ENCODE data around the gene EVL.
"Not testable (repeated sequence)": the region's sequence is repeated elsewhere in the genome, so short reads cannot be mapped to it uniquely, and the experiment has no call there.

The EVL gene
- 434 to 1,211 (median 634) reads per million in 4 experiments for total RNA-seq

GRCh38 chr14:100065111-100065871 is at the start of gene EVL:
EVL (plus strand) TSS chr14:100065422; CDS start chr14:100065501, 79 bp downstream.
- peak; percentile 38 for DNase-seq

GRCh38 chr14:100017553-100017952 is 47.7 kb upstream of the EVL start:
- no peak for DNase-seq

DNA sequence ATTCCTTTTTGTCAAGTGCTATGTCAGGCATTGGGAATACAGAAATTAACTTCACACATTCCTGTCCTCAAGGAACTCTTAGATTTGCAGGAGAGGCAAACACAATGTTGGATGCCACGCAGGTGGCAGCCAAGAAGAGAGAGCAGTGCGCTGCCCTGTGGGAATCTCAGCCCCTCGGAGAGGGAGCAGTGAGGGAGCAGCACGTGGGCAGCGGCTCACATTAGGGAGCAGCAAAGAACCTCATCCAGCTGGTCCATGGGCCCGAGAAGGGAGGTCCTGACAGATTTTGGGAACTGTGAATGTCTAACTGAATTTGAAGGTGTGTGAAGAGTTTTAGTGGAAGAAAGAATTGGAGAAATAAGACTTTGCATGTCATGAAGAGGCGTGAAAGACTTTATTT is 47.2 kb upstream of the EVL start:
- DNase-seq = no peak

GRCh38 chr14:100018482-100018881 is 46.7 kb upstream of the EVL start:
- no peak for DNase-seq

- DNase-seq = no peak
Observed at GRCh38 chr14:100019156-100019744, 46.0 kb upstream of the EVL start.

- DNase-seq = no peak
Observed at GRCh38 chr14:100020629-100021028, 44.6 kb upstream of the EVL start.

DNA sequence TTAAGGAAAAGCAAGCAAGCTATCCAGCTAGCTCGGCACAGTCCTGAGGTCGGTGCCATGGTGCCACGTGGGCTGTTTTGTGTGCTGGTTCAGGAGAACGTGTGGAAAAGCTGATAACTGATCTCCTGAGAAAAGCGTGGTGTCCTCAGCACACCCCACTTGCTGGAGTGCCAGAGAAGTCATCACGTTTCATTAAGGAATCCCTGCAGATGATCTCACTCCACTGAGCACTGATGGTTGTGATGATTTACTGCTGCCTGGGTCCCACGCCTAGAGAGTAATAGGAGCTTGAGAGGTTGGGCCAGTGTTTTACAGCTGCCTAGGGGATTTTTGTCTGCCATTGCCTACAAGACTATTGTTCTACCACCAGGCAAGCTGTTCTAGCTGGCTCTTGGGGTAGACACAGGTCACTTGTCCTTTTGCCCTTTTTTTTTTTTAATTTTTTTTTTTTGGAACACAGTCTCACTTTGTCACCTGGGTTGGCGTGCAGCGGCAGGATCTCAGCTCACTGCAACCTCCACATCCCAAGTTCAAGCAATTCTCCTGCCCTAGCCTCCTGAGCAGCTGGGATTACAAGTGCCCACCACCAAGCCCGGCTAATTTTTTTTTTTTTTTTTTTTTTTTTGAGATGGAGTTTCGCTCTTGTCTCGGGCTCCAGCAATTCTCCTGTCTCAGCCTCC is 42.3 kb upstream of the EVL start:
- DNase-seq = no peak

- DNase-seq = no peak
Observed at GRCh38 chr14:100025111-100025510, 40.1 kb upstream of the EVL start.

DNA sequence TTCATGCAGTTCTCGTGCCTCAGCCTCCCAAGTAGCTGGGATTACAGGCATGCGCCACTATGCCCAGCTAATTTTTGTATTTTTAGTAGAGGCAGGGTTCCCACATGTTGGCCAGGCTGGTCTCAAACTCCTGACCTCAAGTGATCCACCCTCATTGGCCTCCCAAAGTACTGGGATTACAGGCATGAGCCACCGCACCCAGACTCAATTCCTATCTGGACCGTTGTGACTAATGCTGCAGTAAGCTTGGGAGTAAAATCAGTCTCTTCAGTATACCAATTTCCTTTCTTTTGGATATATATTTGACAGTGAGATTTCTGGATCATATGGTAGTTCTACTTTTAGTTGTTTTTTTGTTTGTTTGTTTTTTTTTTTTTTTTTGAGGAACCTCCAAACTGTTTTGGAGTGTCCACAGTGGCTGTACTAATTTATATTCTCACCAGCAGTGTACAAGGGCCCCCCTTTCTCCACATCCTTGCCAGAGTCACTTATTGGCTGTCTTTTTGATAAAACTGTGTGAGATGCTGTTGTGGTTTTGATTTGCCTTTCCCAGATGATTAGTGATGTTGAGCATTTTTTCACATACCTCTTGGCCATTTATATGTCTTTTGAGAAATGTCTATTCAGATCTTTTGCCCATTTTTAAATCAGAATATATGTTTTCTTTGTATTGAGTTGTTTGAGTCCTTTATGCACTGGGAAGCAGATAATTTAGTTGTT is 37.3 kb upstream of the EVL start:
- no peak for DNase-seq

GRCh38 chr14:100028990-100029677 is 36.1 kb upstream of the EVL start:
- no peak for DNase-seq

DNA sequence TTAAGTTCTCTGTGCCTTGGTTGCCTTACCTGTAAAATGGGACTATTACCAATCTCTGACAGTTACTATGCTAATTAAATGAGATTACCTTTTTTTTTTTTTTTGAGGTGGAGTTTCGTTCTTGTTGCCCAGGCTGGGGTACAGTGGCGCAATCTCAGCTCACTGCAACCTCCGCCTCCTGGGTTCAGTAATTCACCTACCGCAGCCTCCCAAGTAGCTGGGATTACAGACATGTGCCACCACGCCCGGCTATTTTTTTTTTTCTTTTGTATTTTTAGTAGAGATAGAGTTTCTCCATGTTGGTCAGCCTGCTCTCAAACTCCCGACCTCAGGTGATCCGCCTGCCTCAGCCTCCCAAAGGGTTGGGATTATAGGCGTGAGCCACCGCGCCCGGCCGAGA is 35.2 kb upstream of the EVL start:
- DNase-seq = not testable (repeated sequence)

DNA sequence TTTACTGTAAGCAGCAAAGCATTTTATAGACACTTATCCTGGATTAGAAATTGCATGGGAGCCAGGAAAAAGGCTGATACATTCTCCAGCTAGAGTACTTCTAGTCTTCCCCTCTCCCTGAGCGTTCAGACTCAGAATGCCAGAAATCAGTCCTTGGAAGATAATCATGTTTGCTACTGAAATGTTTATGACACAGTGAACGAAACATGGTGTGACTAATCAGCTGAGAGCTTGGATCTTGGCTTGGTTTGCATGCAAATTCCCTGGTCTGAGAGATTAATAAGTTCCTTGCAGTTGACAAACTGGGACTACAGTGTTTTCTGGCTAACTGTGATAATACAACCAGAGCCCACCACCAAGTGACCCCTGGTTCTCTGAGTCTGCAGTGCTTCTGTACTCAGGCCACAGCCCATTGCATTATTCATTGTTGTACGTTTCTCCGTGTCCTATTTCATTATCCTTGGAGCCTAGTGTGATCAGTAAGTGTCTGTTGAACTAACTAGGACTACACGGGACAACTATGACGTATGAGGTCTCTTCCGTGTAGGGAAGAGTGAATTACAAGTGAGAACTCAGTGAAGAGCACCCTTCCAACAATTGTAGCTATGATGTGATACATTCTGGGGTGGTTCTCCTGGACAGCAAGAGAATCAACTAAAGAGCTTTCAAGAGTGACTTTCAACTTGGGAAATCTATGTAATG is 34.6 kb upstream of the EVL start:
- DNase-seq = no peak

GRCh38 chr14:100031506-100032281 is 33.5 kb upstream of the EVL start:
- no peak for DNase-seq

DNA sequence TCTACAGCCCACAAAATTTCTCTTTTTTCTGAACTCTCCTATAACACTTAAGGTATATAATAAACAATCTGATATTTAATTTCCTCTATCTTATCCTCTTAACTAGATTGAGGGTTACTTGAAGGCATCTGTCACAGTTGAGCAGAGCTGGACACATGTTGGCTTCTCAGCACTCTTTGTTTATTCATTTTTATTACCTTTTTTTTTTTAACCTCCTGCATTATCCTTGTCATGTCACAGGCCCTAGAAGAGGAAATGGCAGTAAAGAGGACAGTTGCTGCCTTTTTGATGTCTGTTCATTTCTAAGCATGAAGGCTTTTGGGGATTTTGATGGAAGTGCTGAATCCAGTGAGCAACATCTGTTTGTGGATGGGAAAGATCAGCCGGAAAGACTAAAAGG is 32.5 kb upstream of the EVL start:
- DNase-seq = no peak

DNA sequence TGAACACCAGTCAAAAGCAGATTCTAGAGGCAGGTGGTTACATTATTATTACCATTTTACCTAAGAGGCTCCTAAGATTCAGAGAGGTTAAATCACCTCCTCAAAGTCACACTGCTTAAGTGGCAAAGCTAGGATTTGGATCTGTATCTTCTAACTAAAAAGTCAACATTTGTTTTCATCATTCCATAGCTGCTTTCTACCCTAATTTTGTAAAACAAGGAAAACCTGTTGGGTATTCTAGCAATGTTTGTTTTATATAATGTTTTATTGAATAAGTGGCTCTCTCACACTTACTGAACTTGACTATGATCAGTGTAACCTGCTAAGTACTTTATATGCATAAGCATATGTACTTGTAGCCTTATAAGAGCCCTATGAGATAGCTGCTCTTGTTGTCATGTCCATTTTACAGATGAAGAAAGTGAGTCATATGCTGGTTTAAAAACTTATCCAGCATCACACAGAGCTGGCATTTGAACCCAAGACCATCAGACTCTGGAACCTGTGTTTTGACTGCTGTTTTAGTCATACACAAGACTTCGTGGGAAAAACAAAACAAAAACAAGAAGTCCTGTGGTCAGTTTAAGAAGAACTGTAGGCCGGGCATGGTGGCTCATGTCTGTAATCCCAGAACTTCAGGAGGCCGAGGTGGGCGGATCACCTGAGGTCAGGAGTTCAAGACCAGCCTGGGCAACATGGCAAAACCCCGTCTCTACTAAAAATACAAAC is 31.7 kb upstream of the EVL start:
- no peak for DNase-seq

GRCh38 chr14:100034468-100034867 is 30.8 kb upstream of the EVL start:
- no peak for DNase-seq

DNA sequence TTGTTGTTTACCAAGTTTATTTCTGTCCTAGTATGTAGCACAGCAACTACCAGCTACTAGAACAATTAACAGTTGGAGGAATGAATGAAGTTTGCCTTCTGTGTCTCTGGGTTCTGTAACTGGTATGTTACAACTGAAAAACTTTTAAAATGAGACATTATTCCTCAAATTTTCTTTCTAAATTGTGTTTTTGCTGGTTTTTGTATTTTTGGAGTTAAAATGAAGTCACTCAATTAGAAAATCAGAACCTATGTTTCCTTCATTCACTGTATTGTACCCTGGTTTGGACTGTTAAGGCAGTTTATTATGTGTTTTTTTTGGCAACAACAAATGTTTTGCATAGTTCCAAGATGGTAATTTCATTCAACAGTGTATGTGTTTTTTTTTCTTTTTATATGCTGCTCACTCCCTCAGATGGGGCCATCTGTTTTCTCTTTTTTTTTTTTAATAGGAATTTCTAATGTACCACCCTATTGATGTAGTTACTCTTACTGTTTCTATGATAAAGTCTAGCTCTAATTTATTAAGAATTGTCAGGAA is 30.2 kb upstream of the EVL start:
- no peak for DNase-seq

- DNase-seq = no peak
Observed at GRCh38 chr14:100035700-100036099, 29.5 kb upstream of the EVL start.

GRCh38 chr14:100037353-100037752 is 27.9 kb upstream of the EVL start:
- DNase-seq = no peak

DNA sequence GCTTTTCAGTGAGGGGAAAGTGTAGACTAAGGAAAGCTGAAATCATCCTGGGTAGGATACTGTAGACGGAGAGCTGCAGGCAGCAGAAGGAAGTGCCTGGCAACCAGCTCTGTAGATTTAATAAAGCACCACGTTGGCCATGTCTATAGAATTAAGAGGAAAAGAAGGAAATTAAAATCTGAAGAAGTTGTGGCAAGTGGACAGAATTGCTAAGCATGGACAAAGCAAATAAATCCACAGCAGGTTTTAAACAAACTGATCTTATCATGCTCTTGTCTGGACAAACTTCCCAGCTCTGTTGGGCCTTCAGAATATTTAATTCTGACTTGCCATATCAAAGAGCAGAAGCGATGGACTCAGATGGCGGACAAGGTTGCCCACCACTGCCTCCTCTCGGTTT is 27.2 kb upstream of the EVL start:
- no peak for DNase-seq
